NCI-H146 treated with DMSO at 0.1 percent for 48 hours (cell line): ENCODE results near the gene PITPNC1.
"Not testable (repeated sequence)": the region's sequence is repeated elsewhere in the genome, so short reads cannot be mapped to it uniquely, and the experiment has no call there.

ENCODE experiments used
- DNase-seq: peaks from one replicate; lab custom pipeline; 2025; ENCODE audit not compliant: unreplicated experiment; lab: John Stamatoyannopoulos, UW

PITPNC1 gene

DNA sequence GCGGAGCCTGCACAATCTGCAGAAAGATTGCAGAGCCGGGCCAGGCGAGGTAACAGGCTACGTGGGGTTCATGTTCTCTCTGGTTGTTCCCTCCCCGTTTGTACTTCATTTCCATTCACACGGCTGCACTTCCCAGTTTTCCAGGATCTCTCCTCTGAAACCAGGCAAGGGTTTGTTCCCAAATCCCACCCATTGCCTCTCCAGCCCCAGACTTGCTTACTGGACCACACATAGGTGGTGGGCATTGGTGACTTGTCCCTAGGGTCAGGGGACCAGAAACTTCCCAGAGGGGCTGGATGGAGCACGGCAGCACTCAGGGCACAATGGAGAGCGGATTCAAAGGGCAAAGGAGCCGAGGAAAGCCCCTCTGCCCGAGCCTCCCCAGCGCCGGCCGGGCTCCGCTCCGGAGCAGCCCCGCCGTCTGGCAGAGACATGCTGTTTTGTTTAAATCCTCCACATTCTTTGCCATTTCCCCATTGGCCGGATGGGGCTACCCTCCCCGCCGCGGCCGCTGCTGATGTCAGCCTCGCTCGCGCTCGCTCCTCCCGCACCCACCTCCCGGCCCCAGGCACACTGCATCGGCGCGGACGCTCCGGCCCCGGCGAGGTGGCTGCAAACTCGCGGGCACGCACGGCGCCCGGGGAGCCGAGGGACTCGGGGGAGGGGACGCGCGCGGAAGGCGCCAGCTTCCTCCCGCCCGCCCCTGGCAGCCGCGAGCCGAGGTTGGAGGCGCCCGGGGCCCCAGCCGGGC lies at the start of gene PITPNC1:
Gene PITPNC1, plus strand, starts transcription at position 545 of the 751 bp plus-strand sequence.
- peak; percentile 71 for DNase-seq

DNA sequence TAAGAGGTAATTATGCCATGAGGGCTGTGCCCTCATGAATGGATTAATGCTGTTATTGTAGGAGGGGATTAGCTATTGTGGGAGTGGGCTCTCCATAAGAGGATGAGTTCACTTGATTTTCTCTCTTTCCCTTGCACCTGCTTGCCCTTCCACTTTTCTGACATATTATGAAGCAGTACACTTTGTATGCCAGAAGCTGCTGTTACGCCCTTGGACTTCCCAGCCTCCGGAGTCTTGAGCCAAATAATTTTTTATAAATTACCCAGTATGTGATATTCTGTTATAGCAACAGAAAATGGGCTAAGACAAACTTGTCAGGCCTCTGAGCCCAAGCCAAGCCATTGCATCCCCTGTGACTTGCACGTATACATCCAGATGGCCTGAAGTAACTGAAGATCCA lies 49.1 kb upstream of the PITPNC1 start:
- DNase-seq = no peak

- not testable (repeated sequence) for DNase-seq
These were observed 45.5 kb upstream of the PITPNC1 start for GRCh38 chr17:67331381-67332161.

- DNase-seq = not testable (repeated sequence)
These were observed 44.9 kb upstream of the PITPNC1 start for GRCh38 chr17:67332162-67332508.

DNA sequence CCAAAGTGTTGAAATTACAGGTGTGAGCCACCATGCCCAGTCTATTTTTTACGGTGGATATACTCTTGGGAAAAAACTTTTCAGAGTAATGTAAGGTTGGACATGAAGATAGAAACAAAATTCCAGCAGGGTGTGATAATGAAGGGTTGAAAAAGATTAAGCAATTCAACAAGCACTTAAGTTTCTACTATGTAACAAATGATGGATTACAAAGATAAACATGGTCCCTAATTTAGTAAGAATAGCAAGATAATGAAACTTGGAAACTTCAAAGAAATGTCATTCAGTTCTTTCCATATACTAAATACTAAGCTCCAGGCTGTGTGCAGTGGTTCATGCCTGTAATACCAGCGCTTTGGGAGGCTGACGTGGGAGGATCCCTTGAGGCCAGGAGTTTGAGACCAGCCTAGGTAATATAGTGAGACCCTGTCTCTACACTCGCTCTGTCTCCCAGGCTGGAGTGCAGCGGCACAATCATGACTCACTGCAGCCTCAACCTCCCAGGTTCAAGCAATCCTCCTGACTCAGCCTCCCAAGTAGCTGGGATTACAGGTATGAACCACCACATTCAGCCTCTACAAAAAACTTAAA lies 41.7 kb upstream of the PITPNC1 start:
- DNase-seq = no peak

DNA sequence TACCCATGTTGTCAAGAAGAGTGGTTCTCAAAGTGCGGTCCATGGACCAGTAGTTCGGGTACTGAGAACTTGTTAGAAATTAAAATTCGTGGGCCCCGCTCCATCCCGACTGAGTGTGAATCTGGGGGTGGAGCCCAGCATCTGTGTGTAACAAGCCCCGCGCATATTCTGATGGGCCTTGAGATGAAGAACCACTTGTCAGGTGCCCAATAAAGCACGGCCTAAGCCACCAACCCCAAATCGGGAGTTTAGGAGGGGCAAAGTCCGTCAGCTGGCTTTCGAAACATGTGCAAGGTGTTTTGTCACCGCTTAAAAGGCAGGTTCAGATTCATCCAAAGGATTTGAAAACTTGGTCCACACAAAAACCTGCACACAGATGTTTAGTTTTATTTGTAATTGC lies 40.2 kb upstream of the PITPNC1 start:
- no peak for DNase-seq

- not testable (repeated sequence) for DNase-seq
These were observed 38.7 kb upstream of the PITPNC1 start for GRCh38 chr17:67338353-67338752.

DNA sequence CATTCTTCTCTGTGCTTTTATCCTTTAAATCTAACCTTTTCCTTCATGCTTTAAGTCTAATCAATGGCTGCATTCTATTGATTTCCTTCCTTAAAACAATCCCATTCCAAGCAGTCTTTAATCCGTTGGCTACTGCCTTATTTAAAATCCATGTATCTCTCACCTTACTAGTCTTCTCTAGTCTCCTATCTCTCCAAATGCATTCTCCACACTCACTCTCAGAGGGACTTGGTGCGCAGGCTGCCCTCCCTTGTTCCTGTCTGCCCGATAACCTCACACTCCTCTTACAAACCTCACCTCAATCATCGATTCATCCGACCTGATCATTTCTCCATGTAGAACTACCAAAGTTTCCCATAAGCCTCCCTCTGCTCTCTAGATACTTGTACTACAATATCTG lies 33.8 kb upstream of the PITPNC1 start:
- no peak for DNase-seq

DNA sequence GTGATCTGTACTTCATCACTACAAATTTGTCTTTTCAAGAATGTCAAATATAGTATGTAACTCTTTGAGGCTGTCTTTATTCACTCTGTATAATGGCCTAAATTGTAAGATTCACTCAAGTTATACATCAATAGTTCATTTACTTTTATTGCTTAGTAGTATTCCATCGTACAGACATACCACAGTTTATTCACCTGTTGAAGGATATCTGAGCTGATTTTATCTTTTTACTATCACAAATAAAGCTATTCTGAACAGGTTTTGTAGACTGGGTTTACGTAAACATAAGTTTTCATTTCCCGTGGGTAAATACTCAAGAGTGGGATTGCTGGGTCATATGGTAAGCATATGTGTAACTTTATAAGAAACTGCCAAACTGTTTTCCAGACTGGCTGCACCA lies 29.3 kb upstream of the PITPNC1 start:
- DNase-seq = no peak

GRCh38 chr17:67349420-67349819 lies 27.7 kb upstream of the PITPNC1 start:
- no peak for DNase-seq

DNA sequence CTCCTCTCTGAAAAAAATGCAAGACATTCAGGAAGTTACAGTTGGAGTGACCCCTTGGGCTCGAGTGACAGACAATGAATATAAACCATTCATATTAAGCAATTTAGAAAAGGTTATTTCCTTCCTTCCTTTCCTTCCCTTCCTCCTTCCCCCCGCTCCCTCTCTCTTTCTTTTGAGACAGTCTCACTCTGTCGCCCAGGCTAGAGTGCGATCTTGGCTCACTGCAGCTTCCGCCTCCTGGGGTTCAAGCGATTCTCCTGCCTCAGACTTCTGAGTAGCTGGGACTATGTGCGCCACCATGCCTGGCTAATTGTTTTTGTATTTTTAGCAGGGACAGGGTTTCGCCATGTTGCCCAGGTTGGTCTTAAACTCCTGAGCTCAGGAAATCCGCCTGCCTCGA lies 23.9 kb upstream of the PITPNC1 start:
- DNase-seq = no peak

- no peak for DNase-seq
These were observed 23.0 kb upstream of the PITPNC1 start for GRCh38 chr17:67353929-67354574.

- DNase-seq = no peak
These were observed 18.5 kb upstream of the PITPNC1 start for GRCh38 chr17:67358612-67359011.

- DNase-seq = no peak
These were observed 16.9 kb upstream of the PITPNC1 start for GRCh38 chr17:67359960-67360791.

DNA sequence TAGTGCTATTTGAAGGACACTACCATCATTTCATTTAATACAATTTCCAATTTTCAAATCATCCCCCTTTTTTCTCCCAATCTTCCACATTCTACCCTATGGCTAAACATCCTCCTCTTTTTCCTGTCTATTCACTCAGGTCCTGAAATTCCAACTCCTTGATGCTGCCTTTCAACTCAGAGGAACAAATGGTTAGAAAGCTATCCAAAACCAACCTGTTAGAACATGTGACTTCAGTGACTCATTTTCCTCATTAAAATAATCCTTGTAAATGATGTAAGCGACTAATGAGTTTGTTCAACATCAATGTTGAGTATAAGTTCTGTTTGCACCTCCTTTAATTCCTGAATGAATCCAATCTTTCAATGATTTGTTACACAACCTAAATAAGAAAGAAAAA lies 16.2 kb upstream of the PITPNC1 start:
- no peak for DNase-seq

- no peak for DNase-seq
These were observed 14.9 kb upstream of the PITPNC1 start for GRCh38 chr17:67362173-67362572.

DNA sequence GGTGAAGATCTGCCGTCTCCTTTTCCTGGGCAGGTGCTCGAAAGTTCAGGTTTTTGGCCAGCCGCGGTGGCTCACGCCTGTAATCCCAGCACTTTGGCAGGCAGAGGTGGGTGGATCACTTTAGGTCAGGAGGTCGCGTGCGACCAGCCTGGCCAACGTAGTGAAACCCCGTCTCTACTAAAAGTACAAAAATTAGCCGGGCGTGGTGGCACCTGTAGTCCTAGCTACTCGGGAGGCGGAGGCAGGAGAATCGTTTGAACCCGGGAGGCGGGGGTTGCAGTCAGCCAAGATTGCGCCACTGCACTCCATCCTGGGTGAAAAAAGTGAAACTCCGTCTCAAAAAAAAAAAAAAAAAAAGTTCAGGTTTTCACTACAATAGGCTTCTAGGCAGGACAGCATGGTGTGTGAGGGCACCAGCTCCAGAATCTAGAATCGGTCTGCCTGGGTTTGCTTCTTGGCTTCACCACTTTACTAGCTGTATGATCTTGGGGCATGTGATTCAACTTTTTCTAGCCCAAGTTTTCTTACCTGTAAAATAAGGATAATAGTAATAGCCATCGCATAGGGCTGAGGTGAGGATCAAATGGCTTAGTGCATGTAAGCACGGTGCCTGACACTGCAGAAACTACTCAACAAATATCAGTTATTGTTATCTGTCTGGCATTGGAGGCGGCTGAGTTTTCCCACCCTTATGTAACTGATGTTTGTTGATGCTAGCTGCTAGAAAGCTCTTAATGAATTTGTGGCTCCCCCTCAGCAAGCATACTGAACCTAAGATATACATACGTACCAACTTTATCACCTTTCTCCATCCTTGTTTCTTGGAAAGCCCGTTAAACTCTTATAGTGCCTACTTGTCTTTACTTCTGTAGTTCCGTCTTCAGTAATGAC lies 12.0 kb upstream of the PITPNC1 start:
- DNase-seq = no peak

DNA sequence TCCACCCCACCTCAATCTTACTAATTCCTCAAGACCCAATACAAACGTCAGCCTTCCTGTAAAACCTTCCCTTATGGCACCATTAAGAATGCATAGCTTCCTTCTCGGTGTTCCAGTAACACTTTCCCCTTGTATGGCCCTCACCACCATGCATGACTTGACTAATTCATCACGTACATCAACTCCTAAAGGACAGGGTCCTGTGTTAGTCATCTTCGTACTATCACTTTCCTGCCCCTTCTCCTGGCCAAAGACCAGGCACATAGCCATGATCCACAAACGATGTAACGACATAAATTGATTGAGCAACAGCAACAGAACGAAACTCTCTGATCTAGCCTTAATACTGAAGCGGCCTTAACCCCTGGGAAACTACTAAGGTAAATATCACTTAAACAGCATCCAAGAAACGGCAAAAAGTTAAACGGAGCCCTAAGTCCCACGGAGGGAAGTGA lies 11.3 kb upstream of the PITPNC1 start:
- no peak for DNase-seq
